ENCODE measurements around the gene MISP3. TPM values are rescaled to one million over a fixed set of nuclear protein-coding genes. Genes with fewer than 3 reads are reported as not detected.

The MISP3 gene
- total and polyA plus RNA-seq, 9 of the 15 experiments (the other 6 are each of a cell fraction or from before 2014, with no cell fraction given) = 0.25 to 5.6 (median 1.6) TPM

DNA sequence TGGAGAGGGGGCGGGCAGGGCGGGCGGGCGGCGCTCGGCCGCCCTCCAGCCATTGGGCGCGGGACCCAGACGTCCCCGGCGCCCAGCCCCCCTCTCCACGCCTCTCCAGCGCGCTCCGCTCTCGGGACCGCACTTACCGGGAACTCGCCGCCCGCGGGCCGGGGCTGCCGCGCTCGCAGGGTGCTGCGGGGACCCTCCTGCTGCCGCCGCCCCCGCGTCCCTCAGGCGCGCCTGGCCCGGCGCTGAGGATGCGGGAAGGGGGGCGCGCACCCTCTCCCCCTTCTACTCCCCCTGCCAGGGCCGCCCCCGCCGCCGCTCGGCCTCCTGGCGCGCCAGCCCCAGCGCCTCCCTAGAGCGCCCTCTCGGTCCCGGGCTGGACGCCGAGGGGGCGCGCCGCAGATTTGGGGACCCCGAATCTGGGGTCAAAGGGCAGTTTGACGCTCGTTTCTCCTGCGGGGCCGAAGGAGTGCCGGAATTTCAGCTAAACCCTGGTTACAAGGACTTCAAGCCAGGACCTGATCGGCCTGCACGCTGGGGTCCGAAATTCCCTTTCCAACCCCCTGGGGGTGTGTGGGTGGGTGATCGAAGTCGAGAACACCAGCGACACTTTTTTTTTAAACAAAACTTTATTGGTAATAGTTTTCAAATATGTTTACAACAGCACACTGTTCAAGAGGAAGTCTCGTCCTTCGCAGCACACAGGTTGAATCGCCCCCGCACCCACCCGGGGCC, 18.7 kb downstream of the MISP3 start (continued):
- TF ChIP-seq, protein P1, sequence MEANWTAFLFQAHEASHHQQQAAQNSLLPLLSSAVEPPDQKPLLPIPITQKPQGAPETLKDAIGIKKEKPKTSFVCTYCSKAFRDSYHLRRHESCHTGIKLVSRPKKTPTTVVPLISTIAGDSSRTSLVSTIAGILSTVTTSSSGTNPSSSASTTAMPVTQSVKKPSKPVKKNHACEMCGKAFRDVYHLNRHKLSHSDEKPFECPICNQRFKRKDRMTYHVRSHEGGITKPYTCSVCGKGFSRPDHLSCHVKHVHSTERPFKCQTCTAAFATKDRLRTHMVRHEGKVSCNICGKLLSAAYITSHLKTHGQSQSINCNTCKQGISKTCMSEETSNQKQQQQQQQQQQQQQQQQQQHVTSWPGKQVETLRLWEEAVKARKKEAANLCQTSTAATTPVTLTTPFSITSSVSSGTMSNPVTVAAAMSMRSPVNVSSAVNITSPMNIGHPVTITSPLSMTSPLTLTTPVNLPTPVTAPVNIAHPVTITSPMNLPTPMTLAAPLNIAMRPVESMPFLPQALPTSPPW (CRISPR knock-in tag; IDR thresholded peaks at IDR 0.05) = peak; percentile 88
- TF ChIP-seq CBX1 (IDR thresholded peaks at IDR 0.05; ENCODE audit: low read depth) (no peak; the same call in 1 of the 2 replicates), ZZZ3 (IDR thresholded peaks at IDR 0.05) (no peak), ZFP30 (CRISPR knock-in tag; IDR thresholded peaks at IDR 0.05; ENCODE audit: borderline replicate concordance) (no peak), EHMT2 (IDR thresholded peaks at IDR 0.05) (no peak), PTRF (tag; IDR thresholded peaks at IDR 0.05) (no peak), SNIP1 (IDR thresholded peaks at IDR 0.05; ENCODE audit: low read depth) (no peak), SP2 (IDR thresholded peaks at IDR 0.05; ENCODE audit: extremely low read depth, low read depth, low read length, poor library complexity, severe bottlenecking) (no peak), TSC22D4 (tag; IDR thresholded peaks at IDR 0.05) (no peak), ZNF644 (tag; IDR thresholded peaks at IDR 0.05; ENCODE audit: low read depth) (no peak), BCL6 (CRISPR knock-in tag; IDR thresholded peaks at IDR 0.05) (no peak), CBX5 (IDR thresholded peaks at IDR 0.05; ENCODE audit: borderline replicate concordance, low read depth) (no peak)
- TF ChIP-seq, protein P2, sequence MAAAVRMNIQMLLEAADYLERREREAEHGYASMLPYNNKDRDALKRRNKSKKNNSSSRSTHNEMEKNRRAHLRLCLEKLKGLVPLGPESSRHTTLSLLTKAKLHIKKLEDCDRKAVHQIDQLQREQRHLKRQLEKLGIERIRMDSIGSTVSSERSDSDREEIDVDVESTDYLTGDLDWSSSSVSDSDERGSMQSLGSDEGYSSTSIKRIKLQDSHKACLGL (CRISPR knock-in tag; IDR thresholded peaks at IDR 0.05; ENCODE audit: borderline replicate concordance, poor library complexity, severe bottlenecking) = no peak
- TF ChIP-seq, protein P3, sequence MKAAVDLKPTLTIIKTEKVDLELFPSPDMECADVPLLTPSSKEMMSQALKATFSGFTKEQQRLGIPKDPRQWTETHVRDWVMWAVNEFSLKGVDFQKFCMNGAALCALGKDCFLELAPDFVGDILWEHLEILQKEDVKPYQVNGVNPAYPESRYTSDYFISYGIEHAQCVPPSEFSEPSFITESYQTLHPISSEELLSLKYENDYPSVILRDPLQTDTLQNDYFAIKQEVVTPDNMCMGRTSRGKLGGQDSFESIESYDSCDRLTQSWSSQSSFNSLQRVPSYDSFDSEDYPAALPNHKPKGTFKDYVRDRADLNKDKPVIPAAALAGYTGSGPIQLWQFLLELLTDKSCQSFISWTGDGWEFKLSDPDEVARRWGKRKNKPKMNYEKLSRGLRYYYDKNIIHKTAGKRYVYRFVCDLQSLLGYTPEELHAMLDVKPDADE (conservative IDR thresholded peaks at IDR 0.05; ENCODE audit: control insufficient read depth, low read depth, low read length) = 0 out of 2 replicates have a peak, but pooled peaks have one; percentile 30
- TF ChIP-seq, protein P4, sequence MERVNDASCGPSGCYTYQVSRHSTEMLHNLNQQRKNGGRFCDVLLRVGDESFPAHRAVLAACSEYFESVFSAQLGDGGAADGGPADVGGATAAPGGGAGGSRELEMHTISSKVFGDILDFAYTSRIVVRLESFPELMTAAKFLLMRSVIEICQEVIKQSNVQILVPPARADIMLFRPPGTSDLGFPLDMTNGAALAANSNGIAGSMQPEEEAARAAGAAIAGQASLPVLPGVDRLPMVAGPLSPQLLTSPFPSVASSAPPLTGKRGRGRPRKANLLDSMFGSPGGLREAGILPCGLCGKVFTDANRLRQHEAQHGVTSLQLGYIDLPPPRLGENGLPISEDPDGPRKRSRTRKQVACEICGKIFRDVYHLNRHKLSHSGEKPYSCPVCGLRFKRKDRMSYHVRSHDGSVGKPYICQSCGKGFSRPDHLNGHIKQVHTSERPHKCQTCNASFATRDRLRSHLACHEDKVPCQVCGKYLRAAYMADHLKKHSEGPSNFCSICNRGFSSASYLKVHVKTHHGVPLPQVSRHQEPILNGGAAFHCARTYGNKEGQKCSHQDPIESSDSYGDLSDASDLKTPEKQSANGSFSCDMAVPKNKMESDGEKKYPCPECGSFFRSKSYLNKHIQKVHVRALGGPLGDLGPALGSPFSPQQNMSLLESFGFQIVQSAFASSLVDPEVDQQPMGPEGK (CRISPR knock-in tag; IDR thresholded peaks at IDR 0.05; ENCODE audit: borderline replicate concordance) = no peak
- TF ChIP-seq, protein P5, sequence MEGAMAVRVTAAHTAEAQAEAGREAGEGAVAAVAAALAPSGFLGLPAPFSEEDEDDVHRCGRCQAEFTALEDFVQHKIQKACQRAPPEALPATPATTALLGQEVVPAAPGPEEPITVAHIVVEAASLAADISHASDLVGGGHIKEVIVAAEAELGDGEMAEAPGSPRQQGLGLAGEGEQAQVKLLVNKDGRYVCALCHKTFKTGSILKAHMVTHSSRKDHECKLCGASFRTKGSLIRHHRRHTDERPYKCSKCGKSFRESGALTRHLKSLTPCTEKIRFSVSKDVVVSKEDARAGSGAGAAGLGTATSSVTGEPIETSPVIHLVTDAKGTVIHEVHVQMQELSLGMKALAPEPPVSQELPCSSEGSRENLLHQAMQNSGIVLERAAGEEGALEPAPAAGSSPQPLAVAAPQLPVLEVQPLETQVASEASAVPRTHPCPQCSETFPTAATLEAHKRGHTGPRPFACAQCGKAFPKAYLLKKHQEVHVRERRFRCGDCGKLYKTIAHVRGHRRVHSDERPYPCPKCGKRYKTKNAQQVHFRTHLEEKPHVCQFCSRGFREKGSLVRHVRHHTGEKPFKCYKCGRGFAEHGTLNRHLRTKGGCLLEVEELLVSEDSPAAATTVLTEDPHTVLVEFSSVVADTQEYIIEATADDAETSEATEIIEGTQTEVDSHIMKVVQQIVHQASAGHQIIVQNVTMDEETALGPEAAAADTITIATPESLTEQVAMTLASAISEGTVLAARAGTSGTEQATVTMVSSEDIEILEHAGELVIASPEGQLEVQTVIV (CRISPR knock-in tag; IDR thresholded peaks at IDR 0.05; ENCODE audit: borderline replicate concordance) = no peak
- TF ChIP-seq, protein P6, sequence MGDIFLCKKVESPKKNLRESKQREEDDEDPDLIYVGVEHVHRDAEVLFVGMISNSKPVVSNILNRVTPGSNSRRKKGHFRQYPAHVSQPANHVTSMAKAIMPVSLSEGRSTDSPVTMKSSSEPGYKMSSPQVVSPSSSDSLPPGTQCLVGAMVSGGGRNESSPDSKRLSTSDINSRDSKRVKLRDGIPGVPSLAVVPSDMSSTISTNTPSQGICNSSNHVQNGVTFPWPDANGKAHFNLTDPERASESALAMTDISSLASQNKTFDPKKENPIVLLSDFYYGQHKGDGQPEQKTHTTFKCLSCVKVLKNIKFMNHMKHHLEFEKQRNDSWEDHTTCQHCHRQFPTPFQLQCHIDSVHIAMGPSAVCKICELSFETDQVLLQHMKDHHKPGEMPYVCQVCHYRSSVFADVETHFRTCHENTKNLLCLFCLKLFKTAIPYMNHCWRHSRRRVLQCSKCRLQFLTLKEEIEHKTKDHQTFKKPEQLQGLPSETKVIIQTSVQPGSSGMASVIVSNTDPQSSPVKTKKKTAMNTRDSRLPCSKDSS (IDR thresholded peaks at IDR 0.05; ENCODE audit: low read depth, partially characterized antibody) = no peak
